ENCODE measurements around the gene PTPRE.

PTPRE gene

GRCh38 chr10:127867805-127868204, 39.1 kb upstream of the PTPRE start:
- H3K4me1 ChIP-seq (ENCODE audit: low read length): no peaks in the 10 kb centered on the region
- H3K4me2 ChIP-seq (ENCODE audit: low read length): no peak overlapping the region
- no peaks in the 10 kb centered on the region for H4K20me1 ChIP-seq (ENCODE audit: insufficient read depth, low read length)
- no peak overlapping the region for H3K4me3 ChIP-seq (ENCODE audit: low read length)
- H3K9me3 ChIP-seq (ENCODE audit: insufficient read depth, low read length): no peaks in the 10 kb centered on the region
- H2AFZ ChIP-seq (ENCODE audit: low read depth, low read length): no peak overlapping the region
- no peaks in the 10 kb centered on the region for H3K79me2 ChIP-seq (ENCODE audit: low read length)
- no peak for TF ChIP-seq EZH2phosphoT487 (IDR thresholded peaks at IDR 0.05; ENCODE audit: low read depth)
- no peak for TF ChIP-seq CTCF (IDR thresholded peaks at IDR 0.05; ENCODE audit: low read depth, low read length)
- H3K27me3 ChIP-seq (ENCODE audit: low read depth, low read length): no peaks in the 10 kb centered on the region
- no peaks in the 10 kb centered on the region for H3K36me3 ChIP-seq (replicated peaks; ENCODE audit: low read depth, low read length)
- no peak overlapping the region for H3K9ac ChIP-seq (ENCODE audit: low read length)
- H3K27ac ChIP-seq (ENCODE audit: low read length): no peak overlapping the region

- Histone ChIP-seq H3K27ac (ENCODE audit: low read length) (no peak overlapping the region), H3K79me2 (ENCODE audit: low read length) (no peaks in the 10 kb centered on the region), H3K4me2 (ENCODE audit: low read length) (no peak overlapping the region), H3K36me3 (replicated peaks; ENCODE audit: low read depth, low read length) (no peaks in the 10 kb centered on the region), H3K9ac (ENCODE audit: low read length) (no peak overlapping the region), H3K27me3 (ENCODE audit: low read depth, low read length) (no peaks in the 10 kb centered on the region), H3K9me3 (ENCODE audit: insufficient read depth, low read length) (no peaks in the 10 kb centered on the region), H3K4me1 (ENCODE audit: low read length) (0 out of 2 replicates have a peak, but pooled peaks cover 2% of the 10 kb centered on the region), H3K4me3 (ENCODE audit: low read length) (no peak overlapping the region), H2AFZ (ENCODE audit: low read depth, low read length) (no peak overlapping the region), H4K20me1 (ENCODE audit: insufficient read depth, low read length) (no peaks in the 10 kb centered on the region)
- TF ChIP-seq EZH2phosphoT487 (IDR thresholded peaks at IDR 0.05; ENCODE audit: low read depth) (no peak), CTCF (IDR thresholded peaks at IDR 0.05; ENCODE audit: low read depth, low read length) (no peak)
Measured at GRCh38 chr10:127869329-127869728, 37.6 kb upstream of the PTPRE start.

GRCh38 chr10:127871631-127872010, 35.3 kb upstream of the PTPRE start:
- Histone ChIP-seq H3K36me3 (replicated peaks; ENCODE audit: low read depth, low read length) (no peaks in the 10 kb centered on the region), H3K9ac (ENCODE audit: low read length) (no peak overlapping the region), H4K20me1 (ENCODE audit: insufficient read depth, low read length) (no peaks in the 10 kb centered on the region), H3K9me3 (ENCODE audit: insufficient read depth, low read length) (no peaks in the 10 kb centered on the region), H3K27ac (ENCODE audit: low read length) (no peak overlapping the region), H3K4me1 (ENCODE audit: low read length) (0 out of 2 replicates have a peak, but pooled peaks cover 2% of the 10 kb centered on the region), H3K4me3 (ENCODE audit: low read length) (no peak overlapping the region), H2AFZ (ENCODE audit: low read depth, low read length) (no peak overlapping the region), H3K4me2 (ENCODE audit: low read length) (no peak overlapping the region), H3K79me2 (ENCODE audit: low read length) (no peaks in the 10 kb centered on the region), H3K27me3 (ENCODE audit: low read depth, low read length) (no peaks in the 10 kb centered on the region)
- TF ChIP-seq CTCF (IDR thresholded peaks at IDR 0.05; ENCODE audit: low read depth, low read length) (no peak), EZH2phosphoT487 (IDR thresholded peaks at IDR 0.05; ENCODE audit: low read depth) (no peak)

- Histone ChIP-seq H3K4me3 (ENCODE audit: low read length) (no peak overlapping the region), H3K36me3 (replicated peaks; ENCODE audit: low read depth, low read length) (no peaks in the 10 kb centered on the region), H3K27ac (ENCODE audit: low read length) (no peak overlapping the region), H3K27me3 (ENCODE audit: low read depth, low read length) (no peaks in the 10 kb centered on the region), H3K4me1 (ENCODE audit: low read length) (0 out of 2 replicates have a peak, but pooled peaks cover 2% of the 10 kb centered on the region), H3K79me2 (ENCODE audit: low read length) (no peaks in the 10 kb centered on the region), H4K20me1 (ENCODE audit: insufficient read depth, low read length) (no peaks in the 10 kb centered on the region), H2AFZ (ENCODE audit: low read depth, low read length) (no peak overlapping the region), H3K4me2 (ENCODE audit: low read length) (no peak overlapping the region), H3K9me3 (ENCODE audit: insufficient read depth, low read length) (no peaks in the 10 kb centered on the region), H3K9ac (ENCODE audit: low read length) (no peak overlapping the region)
- TF ChIP-seq EZH2phosphoT487 (IDR thresholded peaks at IDR 0.05; ENCODE audit: low read depth): no peak
Measured at GRCh38 chr10:127872011-127872761, 34.7 kb upstream of the PTPRE start.
